GM12865 (cell line): ENCODE measurements around the gene ZIC1.

Experiments
- DNase-seq: peaks from one replicate; pipeline ENCODE4 v3.0.0; 2010; ENCODE audit warnings: low read depth
- H3K4me3 ChIP-seq: 2 replicates; pipeline ENCODE4 v1.5.1; 2011; ENCODE audit warnings: mild to moderate bottlenecking, low read depth, low read length, control low read depth
- TF ChIP-seq, protein P1 (sequence below): IDR thresholded peaks from 2 replicates; pipeline ENCODE4 v1.5.1; 2011; ENCODE audit warnings: low read length, control low read depth, low read depth, inconsistent platforms; ENCODE audit not compliant: insufficient read depth; ENCODE audit errors: missing control alignments

ZIC1 gene

DNA sequence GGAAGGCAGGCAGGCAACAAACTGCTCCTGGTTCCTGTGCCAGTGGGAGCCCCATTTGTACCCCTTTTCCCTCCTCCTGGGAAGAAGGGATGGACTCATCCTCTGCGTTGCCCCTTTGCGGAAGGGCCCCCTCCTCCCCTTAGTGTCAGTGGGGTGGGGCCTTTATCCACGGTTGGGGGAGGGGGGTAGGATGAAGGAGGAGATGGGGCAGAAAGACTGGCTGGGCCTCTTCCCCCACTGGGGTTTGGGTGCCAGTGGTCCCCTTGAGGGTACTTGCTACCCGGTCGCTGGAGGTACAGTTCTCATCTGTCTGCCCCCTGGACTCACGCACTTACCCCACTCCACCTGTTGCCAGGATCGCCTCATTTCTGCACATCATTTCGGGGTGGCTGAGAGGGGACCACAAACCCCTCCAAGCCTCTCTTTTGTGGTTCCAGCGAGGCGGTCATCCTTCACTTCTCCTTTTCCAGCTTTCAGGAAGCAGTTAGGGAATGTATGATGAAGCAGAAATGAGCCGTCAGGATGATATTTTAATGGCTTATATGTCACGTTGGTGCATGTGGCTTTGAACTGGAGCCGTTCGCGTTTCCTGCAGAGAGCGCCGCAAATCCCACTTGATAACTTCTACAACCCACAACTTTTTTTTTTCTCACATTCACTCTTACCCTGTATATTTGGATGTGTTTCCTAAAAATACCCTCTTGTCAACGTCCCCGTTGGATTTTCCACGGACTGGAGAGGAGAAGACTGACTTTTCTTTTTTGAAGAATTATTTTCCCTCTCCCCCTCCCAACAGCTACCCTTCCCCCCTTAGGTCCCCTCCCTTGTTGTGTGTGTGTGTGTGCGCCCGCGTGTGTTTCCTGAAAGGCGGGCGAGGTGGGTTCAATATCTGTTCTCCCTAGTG is 2.9 kb upstream of the ZIC1 start, which contains the start of gene ZIC4:
ZIC4 (minus strand) TSS at position 516 of the 904 bp plus-strand sequence. CDS start 3,746 bp downstream, outside the sequence.
- DNase-seq = no peak
- TF ChIP-seq, protein P1, sequence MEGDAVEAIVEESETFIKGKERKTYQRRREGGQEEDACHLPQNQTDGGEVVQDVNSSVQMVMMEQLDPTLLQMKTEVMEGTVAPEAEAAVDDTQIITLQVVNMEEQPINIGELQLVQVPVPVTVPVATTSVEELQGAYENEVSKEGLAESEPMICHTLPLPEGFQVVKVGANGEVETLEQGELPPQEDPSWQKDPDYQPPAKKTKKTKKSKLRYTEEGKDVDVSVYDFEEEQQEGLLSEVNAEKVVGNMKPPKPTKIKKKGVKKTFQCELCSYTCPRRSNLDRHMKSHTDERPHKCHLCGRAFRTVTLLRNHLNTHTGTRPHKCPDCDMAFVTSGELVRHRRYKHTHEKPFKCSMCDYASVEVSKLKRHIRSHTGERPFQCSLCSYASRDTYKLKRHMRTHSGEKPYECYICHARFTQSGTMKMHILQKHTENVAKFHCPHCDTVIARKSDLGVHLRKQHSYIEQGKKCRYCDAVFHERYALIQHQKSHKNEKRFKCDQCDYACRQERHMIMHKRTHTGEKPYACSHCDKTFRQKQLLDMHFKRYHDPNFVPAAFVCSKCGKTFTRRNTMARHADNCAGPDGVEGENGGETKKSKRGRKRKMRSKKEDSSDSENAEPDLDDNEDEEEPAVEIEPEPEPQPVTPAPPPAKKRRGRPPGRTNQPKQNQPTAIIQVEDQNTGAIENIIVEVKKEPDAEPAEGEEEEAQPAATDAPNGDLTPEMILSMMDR = no peak
- H3K4me3 ChIP-seq = no peak within 1 kb of the TSS

DNA sequence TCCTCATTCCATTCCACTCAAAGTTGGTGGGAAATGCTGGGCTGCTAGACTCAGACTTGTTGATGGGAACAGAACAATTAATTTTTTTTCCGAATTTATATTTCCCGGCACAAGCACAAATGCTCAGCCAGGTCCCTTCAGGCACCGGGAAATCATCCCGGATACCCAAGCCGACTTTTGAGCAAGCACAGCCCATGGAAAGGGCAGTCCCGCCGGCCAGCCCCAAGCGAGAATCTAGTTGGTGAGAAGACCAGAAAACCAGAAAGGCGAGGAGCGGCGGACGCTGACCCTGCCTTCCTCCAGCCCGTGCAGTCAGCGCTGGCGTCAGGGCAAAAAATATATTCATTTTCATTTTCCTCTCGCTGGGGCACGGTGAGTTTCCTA is 2.1 kb upstream of the ZIC1 start:
- no peak for DNase-seq
- TF ChIP-seq, protein P1 = no peak
- H3K4me3 ChIP-seq = no peak overlapping the region

DNA sequence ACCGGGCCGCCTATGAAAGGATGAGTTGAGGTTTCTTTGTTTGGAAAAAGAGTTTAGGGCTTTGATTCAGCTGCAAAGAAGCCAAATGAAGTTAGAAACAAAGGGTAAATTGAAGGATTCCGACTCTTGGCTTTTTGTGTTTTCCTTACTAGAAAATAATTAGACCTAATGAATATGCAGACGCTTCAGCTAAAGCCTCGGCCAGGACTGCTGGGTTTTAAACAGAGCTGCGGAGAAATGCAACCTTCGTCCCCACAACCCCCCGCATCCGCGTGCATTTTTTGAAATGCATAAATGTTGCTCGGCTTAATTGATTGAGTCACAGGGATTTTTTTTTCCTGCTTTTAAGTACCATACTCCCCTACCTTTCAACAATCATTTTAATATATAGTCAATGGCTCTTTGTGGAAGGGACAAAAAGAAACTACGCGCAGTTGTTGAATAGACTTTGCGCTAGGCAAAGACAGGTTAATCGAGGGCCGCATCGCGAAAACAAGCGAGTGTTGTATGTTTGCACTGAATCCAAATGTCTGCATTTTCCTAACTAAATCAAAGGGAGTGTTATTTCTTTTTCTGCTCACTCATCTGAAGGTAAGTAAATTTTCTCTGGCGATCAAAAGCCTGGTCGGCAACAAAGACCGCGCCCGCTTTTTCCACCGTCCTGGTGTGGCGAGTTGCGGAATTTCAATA is 1.5 kb upstream of the ZIC1 start:
- H3K4me3 ChIP-seq = no peak overlapping the region
- TF ChIP-seq, protein P1 = no peak
- DNase-seq = no peak

DNA sequence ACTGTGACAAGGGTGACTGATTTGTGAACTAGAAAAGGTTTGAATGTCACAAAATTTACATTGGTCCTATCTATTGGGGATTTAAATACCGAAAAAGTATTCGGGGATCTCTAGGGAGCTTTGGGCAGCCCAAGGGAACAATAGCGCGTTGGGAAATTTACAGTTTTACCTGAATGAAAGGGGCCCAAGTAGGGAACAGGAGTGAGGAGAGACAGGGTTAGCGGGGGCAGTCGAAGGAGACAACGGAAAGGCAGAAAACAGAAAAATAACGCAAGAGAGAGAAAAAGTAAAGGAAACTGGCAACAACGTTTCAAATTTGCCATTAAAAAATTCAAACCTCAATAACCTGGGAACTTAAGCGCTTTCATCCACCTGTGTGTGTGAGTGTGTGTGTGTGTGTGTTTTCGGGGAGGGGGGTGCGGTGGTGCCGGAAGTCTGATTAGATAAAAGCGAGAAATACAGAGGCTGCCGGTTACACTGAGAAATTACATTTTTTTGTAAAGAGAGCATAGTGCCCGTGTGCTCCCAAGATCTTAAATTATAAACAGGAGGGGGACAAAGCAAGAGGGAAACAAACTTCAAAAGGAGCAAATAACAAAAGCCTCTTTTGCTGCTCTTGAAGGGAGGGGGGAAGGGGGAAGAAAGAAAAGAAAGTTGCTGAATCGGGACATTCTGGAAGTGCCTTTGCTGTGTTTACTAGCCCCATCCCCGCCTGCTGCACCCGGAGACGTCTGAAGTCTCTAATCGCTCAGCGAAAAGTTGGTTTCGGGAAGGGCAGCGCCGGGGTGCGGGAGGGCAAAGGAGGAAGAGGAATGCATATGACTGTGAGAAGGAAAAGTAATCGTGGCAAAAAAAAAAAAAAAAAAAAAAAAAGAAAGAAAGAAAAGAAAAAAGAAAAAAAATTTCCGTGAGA is 721 bp upstream of the ZIC1 start:
- no peak overlapping the region for H3K4me3 ChIP-seq
- DNase-seq = no peak
- TF ChIP-seq, protein P1 = no peak

DNA sequence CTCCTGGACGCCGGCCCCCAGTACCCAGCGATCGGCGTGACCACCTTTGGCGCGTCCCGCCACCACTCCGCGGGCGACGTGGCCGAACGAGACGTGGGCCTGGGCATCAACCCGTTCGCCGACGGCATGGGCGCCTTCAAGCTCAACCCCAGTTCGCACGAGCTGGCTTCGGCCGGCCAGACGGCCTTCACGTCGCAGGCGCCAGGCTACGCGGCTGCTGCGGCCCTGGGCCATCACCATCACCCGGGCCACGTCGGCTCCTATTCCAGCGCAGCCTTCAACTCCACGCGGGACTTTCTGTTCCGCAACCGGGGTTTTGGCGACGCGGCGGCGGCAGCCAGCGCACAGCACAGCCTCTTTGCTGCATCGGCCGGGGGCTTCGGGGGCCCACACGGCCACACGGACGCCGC is 956 bp downstream of the ZIC1 start:
- no peak for DNase-seq
- H3K4me3 ChIP-seq = no peak overlapping the region
- TF ChIP-seq, protein P1 = no peak

DNA sequence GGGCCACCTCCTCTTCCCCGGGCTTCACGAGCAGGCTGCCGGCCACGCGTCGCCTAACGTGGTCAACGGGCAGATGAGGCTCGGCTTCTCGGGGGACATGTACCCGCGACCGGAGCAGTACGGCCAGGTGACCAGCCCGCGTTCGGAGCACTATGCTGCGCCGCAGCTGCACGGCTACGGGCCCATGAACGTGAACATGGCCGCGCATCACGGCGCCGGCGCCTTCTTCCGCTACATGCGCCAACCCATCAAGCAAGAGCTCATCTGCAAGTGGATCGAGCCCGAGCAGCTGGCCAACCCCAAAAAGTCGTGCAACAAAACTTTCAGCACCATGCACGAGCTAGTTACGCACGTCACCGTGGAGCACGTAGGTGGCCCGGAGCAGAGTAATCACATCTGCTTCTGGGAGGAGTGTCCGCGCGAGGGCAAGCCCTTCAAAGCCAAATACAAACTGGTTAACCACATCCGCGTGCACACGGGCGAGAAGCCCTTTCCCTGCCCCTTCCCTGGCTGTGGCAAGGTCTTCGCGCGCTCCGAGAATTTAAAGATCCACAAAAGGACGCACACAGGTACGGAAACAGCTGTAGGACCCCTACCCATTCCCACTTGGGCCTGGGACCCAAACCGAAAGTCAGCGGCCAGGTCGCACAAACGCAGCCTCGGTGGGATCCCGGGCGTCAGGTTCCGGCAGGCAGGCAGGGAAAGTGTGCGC is 1.5 kb downstream of the ZIC1 start:
- TF ChIP-seq, protein P1 = no peak
- DNase-seq = no peak
- H3K4me3 ChIP-seq = no peak overlapping the region
